Astrocyte of the cerebellum (primary cell): ENCODE results near the gene TMCO5A.
"Not testable (repeated sequence)": the region's sequence is repeated elsewhere in the genome, so short reads cannot be mapped to it uniquely, and the experiment has no call there.

Experiments used
- DNase-seq: peaks from one replicate; pipeline ENCODE4 v3.0.0-alpha.2; 2011; ENCODE audit warnings: low read depth
- H3K4me3 ChIP-seq: 2 replicates; pipeline ENCODE4 v1.5.1; 2011; ENCODE audit warnings: mild to moderate bottlenecking, low read depth, low read length, moderate library complexity
- in situ Hi-C: cut with HindIII; loops from 2 replicates; pipeline ENCODE4 v1.10.0; 2017; ENCODE audit warnings: low sequenced_read_pairs
- TF ChIP-seq, protein P1 (sequence below): IDR thresholded peaks from 2 replicates; pipeline ENCODE4 v1.5.1; 2012; ENCODE audit warnings: low read length, low read depth, moderate library complexity, mild to moderate bottlenecking; ENCODE audit errors: missing control alignments

The TMCO5A gene

DNA sequence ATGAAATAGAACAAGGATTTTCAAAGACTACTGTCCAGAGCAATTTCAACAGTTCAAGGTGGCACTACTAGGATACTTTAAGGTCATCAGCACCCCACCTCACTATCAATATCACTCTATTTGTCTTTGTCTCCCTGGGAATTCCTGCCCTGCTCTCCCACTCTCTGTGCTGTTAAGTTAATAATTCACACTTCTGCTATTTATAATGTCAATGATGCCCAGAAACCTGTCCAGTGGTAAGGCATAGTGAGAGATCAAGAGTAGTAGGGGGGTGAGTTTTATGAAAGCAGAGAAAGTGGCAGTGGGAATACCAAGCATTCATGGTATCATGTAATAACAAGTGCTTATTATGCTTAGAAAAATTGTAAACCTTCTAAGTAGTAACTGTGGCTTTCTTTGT is 7.3 kb downstream of the TMCO5A start:
- TF ChIP-seq, protein P1, sequence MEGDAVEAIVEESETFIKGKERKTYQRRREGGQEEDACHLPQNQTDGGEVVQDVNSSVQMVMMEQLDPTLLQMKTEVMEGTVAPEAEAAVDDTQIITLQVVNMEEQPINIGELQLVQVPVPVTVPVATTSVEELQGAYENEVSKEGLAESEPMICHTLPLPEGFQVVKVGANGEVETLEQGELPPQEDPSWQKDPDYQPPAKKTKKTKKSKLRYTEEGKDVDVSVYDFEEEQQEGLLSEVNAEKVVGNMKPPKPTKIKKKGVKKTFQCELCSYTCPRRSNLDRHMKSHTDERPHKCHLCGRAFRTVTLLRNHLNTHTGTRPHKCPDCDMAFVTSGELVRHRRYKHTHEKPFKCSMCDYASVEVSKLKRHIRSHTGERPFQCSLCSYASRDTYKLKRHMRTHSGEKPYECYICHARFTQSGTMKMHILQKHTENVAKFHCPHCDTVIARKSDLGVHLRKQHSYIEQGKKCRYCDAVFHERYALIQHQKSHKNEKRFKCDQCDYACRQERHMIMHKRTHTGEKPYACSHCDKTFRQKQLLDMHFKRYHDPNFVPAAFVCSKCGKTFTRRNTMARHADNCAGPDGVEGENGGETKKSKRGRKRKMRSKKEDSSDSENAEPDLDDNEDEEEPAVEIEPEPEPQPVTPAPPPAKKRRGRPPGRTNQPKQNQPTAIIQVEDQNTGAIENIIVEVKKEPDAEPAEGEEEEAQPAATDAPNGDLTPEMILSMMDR, result no peak
- no peak overlapping the region for H3K4me3 ChIP-seq
- DNase-seq, result no peak
- in situ Hi-C loops, result no loop called here

DNA sequence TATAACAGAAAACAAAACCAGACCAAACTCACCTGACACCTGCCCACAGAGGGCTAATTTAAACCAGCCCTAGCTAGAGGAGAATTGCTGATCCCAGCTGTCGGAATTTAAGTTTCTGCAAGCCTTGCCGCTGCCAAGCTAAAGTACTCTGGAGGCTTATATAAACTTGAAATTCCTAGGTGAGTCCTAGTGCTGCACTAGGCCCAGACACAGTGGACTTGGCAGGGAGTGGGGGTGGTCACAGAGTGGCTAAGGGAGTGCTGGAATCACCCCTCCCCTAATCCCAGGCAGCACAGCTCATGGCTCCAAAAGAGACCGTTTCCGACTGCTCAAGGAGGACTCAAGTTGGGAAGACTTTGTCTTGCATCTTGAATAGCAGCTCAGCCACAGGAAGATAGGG is 17.6 kb downstream of the TMCO5A start:
- H3K4me3 ChIP-seq, result no peak overlapping the region
- in situ Hi-C loops, result no loop called here
- TF ChIP-seq, protein P1, result no peak
- no peak for DNase-seq

DNA sequence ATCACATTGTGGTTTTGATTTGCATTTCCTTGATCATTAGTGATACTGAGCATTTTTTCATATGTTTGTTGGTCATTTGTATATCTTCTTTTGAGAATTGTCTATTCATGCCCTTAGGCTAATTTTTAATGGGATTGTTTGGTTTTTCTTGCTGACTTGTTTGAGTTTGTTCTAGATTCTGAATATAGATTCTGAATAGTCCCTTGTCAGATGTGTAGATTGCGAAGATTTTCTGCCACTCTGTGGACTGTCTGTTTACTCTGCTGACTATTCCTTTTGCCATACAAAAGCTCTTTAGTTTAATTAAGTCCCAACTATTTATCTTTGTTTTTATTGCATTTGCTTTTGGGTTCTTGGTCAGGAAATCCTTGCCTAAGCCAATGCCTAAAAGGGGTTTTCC is 26.3 kb downstream of the TMCO5A start:
- in situ Hi-C loops, H3K4me3 ChIP-seq, DNase-seq: not testable (repeated sequence)

DNA sequence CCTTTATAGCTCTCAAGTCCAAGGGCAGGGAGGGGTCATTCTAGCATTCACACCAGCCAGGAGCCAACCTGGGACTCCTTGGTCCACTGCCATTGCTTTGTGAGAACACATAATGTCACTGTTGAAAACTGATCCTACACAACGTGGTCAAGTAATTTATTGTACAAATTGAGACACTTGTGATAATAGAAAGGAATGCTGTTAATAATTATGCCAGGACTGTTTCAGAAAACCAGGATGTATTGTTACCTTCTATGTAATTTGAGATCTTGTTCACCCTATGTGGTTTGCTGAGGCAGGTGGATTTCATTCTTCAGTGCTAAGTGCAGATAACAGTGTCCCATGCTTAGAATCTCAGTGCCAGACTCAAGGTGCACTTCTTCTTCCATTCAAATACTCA is 33.3 kb downstream of the TMCO5A start:
- TF ChIP-seq, protein P1, result no peak
- in situ Hi-C loops, result no loop called here
- no peak overlapping the region for H3K4me3 ChIP-seq
- no peak for DNase-seq

DNA sequence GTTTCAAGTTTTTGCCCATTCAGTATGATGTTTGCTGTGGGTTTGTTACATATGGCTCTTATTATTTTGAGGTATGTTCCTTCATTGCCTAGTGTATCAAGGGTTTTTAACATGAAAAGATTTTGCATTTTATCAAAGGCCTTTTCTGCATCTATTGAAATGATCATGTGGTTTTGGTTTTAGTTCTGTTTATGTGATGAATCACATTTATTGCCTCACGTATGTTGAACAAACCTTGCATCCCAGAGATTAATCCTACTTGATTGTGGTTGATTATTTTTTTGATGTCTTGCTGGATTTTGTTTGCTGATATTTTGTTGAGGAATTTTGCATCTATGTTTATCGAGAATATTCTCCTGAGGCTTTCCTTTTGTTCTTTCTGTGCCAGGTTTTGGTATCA is 39.4 kb downstream of the TMCO5A start:
- in situ Hi-C loops, result no loop called here
- no peak overlapping the region for H3K4me3 ChIP-seq
- TF ChIP-seq, protein P1, result no peak
- DNase-seq, result no peak

DNA sequence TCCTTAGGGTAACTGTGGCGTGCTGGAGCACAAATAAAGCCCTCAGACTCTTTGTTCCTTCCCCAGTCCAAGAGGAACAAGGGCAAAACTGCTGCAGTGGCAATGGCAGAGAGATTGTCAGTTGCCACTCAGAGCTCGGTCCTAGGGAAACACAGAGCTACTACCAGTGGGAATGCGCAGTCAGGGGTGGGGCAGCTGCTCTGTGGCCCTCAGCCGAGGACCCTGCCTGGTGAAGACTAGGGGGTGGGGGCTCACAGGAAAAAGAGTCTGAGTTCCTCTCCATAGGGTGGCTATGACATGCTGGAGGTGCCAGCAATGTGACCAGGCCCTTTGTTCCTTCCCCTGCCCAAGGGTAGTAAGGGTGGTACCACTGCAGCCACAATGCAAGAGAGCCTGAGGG is 43.8 kb downstream of the TMCO5A start:
- in situ Hi-C loops, result no loop called here
- no peak for DNase-seq
- no peak overlapping the region for H3K4me3 ChIP-seq
- TF ChIP-seq, protein P1, result no peak

DNA sequence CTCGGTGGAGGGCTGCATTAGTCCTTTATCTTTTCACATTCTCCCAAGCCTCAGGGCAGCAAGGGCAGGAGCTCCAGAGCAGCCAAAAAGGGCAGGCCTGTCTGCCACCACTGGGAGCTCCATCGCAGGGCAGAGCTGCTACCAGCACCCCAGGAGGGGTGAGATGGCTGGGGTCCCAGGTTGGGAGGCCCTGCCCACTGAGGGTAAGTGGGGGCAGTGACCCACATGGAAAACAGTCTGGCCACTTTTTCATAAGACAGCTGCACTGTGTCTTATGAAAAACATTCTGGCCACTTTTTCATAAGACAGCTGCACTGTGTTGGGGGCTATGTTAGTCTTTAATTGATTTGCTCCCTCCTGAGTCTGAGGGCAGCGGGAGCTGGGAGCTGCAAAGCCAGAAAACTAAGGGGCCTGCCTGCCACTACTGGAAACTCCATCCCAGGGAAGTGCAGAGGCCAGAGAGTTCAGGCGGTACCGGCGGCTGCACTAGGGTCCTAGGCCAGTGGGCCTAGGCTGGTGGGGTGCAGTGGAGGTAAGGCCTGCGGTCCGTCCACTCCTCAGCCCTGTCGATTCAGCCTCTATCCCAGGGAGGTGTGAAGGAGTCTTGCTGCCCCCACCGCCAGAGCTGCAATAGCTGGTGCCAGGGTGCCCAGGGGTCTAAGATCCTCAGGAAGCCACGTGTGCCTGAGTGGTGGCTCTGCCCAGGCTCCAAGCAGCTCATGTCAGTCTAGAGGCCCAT is 45.4 kb downstream of the TMCO5A start:
- in situ Hi-C loops, result no loop called here
- DNase-seq, result no peak
- TF ChIP-seq, protein P1, result no peak
- H3K4me3 ChIP-seq, result no peak overlapping the region
